Renal cortex interstitium (tissue), 11 donors: ENCODE measurements around the gene CHMP2B. TPM values are rescaled to one million over a fixed set of nuclear protein-coding genes. Genes with fewer than 3 reads are reported as not detected.
"Not testable (repeated sequence)": the region's sequence is repeated elsewhere in the genome, so short reads cannot be mapped to it uniquely, and the experiment has no call there.

ENCODE experiments used
- DNase-seq, 11 donors: peaks; one replicate each; pipeline ENCODE4 v3.0.0-alpha.2; 2013; ENCODE audit warnings: low read depth in 9 of 11, low spot score in 4 of 11; ENCODE audit errors: extremely low read depth in 1 of 11
- polyA plus RNA-seq, 3 donors: library from polyadenylated mRNA; unstranded; fragments of 120-200 nt; gene quantifications; one replicate each; pipeline ENCODE4 v1.2.1, GENCODE V29; 2013; ENCODE audit not compliant: insufficient read length in 3 of 3

CHMP2B gene
- polyA plus RNA-seq, 3 donors, result 54.2 to 69.4 (median 54.3) TPM

GRCh38 chr3:87207460-87207859, 19.6 kb upstream of the CHMP2B start:
- DNase-seq, result no peak

GRCh38 chr3:87209111-87209510, 18.0 kb upstream of the CHMP2B start:
- DNase-seq, result no peak

- DNase-seq, result no peak
These were observed 8.5 kb upstream of the CHMP2B start for GRCh38 chr3:87218560-87218959.

- no peak for DNase-seq
These were observed 7.5 kb upstream of the CHMP2B start for GRCh38 chr3:87219611-87220010.

- DNase-seq, result peak in 3 of 11 donors; percentile 8 to 32 (median 20)
These were observed 1.4 kb upstream of the CHMP2B start for GRCh38 chr3:87225659-87226058.

GRCh38 chr3:87227835-87228144, 681 bp downstream of the CHMP2B start:
- DNase-seq, result peak in 1 of 11 donors; percentile 12

- DNase-seq, result peak in 1 of 11 donors; percentile 2
These were observed 1.2 kb downstream of the CHMP2B start for GRCh38 chr3:87228316-87228715.

GRCh38 chr3:87229113-87229512, 2.0 kb downstream of the CHMP2B start:
- no peak for DNase-seq

- DNase-seq, result no peak
These were observed 6.7 kb downstream of the CHMP2B start for GRCh38 chr3:87233805-87234204.

GRCh38 chr3:87236093-87236492, 9.0 kb downstream of the CHMP2B start:
- DNase-seq, result no peak

GRCh38 chr3:87246662-87247429, 19.7 kb downstream of the CHMP2B start:
- no peak for DNase-seq

GRCh38 chr3:87247430-87247773, 20.3 kb downstream of the CHMP2B start:
- DNase-seq, result no peak

- not testable (repeated sequence) for DNase-seq
These were observed 21.1 kb downstream of the CHMP2B start for GRCh38 chr3:87248231-87248630.

GRCh38 chr3:87248831-87249230, 21.7 kb downstream of the CHMP2B start:
- DNase-seq, result no peak

GRCh38 chr3:87250009-87250408, 22.9 kb downstream of the CHMP2B start:
- DNase-seq, result no peak

- DNase-seq, result peak in 10 of 11 donors; percentile 11 to 33 (median 24)
These were observed 33.2 kb downstream of the CHMP2B start for GRCh38 chr3:87260270-87260669.

- DNase-seq, result no peak
These were observed 34.8 kb downstream of the CHMP2B start for GRCh38 chr3:87261925-87262324.

GRCh38 chr3:87267953-87268645, 41.0 kb downstream of the CHMP2B start:
- no peak for DNase-seq

GRCh38 chr3:87268646-87269211, 41.6 kb downstream of the CHMP2B start:
- no peak for DNase-seq

- DNase-seq, result no peak
These were observed 42.6 kb downstream of the CHMP2B start for GRCh38 chr3:87269723-87270122.
